T-helper 2 cell treated with Interferon-gamma antibody and Interleukin-4, amounts not matched to agents 100 ng/mL and 5 ng/mL, for 36 hours (primary cell): Measurements from ENCODE around the gene IQGAP3. TPM values are rescaled to one million over a fixed set of nuclear protein-coding genes. Genes with fewer than 3 reads are reported as not detected.

Source experiments
- intact Hi-C: fragments of 100-400 bp; cut with micrococcal nuclease; formaldehyde crosslinking; loops from one replicate; pipeline ENCODE4 v1.15.1; 2023
- total RNA-seq: library from RNA; stranded (reverse); gene quantifications from 2 replicates; pipeline ENCODE4 v1.2.3, GENCODE V29; 2022

Gene IQGAP3
- total RNA-seq, 1 donor from 2014 or later, result 16.4 TPM

DNA sequence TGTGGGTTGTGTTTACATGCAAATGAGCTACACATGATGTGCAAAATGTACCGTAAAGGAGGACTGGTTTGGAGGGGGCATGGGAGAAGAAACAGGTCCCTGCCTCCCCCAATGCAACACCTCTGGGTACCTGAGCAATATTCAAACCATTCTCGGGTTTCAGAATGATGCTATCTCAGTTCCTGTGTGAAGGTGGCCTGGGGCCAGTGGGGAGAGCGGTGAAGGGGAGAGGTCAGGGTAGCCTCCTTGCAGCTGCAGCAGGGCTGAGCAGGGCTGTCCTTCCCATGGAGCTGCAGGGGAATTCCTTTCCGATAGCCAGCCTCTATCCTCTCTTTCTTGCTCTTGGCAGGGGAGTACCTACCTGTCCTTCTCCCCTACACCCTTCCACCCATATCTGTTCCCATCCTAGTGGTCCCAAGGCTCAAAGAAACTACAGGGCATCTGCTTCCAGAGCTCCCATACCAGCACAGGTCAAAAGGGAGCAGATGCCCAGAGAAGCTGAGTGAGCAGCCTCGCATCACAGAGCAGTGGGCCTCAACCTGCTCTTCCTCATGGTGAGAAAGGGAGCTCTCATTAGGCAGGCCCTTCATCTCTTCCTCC, 83.7 kb downstream of the IQGAP3 start:
- intact Hi-C loops, result loop anchor here (1.0 kb wide), 1 partner anchor 12 kb away; the partner anchor contains the start of gene MEF2D

GRCh38 chr1:156487862-156488261, 84.5 kb downstream of the IQGAP3 start:
- intact Hi-C loops, result no loop called here

GRCh38 chr1:156486421-156487344, 85.7 kb downstream of the IQGAP3 start:
- intact Hi-C loops, result no loop called here

- intact Hi-C loops, result no loop called here
Measured at GRCh38 chr1:156485984-156486383, 86.4 kb downstream of the IQGAP3 start.

DNA sequence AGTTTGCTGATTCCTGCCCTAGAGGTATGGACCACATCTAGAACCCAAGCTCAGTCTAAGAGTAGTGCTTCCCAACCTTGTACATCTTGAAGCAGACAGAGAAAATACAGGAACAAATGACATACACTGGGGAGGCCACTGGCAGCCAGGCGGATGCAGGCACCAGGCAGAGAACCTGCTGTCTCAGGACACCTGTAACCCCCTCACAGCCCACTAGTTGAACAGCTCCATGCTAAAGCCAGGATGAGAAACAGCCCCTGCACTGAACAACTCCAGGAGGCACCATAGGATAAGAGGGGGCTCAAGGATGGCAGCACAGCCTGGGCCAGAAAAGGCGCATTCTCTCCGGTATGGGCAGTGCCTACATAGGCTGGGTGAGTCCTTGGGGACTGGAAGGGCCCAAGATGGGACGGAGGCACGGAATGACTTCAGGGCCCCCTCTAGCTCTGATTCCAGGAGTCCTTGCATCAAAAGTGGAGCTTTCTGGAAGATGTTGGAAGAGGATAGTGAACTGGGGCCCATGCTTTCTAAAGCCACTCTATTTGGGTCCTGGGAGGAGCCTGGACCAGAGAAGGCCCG, 87.8 kb downstream of the IQGAP3 start:
- intact Hi-C loops, result no loop called here

- intact Hi-C loops, result no loop called here
Measured at GRCh38 chr1:156483397-156483796, 89.0 kb downstream of the IQGAP3 start.

DNA sequence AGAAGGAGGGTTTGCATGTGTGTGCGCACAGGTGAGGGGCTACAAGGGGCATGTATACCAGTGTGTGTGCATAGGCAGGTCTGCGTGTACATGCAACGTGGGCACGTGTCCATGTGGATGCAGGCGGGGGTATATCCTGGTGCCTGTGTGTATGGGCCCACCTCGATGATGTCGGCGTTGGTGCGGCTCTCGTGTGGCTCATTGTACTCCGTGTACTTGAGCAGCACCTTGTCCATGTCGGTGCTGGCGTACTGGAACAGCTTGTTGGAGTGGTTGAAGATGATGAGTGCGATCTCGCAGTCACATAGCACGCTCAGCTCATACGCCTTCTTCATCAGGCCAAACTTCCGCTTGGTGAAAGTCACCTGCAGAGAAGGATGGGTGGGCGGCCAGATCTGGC, 90.1 kb downstream of the IQGAP3 start:
- intact Hi-C loops, result no loop called here

GRCh38 chr1:156481527-156481926, 90.8 kb downstream of the IQGAP3 start:
- intact Hi-C loops, result loop anchor here (2.0 kb wide), 1 partner anchor 103 kb away; no protein-coding TSS in a partner anchor

GRCh38 chr1:156480411-156481192, 91.8 kb downstream of the IQGAP3 start:
- intact Hi-C loops, result loop anchor here (1.0 to 2.0 kb wide), 4 partner anchors 20 to 129 kb away; partner anchors contain the start of gene MEF2D

DNA sequence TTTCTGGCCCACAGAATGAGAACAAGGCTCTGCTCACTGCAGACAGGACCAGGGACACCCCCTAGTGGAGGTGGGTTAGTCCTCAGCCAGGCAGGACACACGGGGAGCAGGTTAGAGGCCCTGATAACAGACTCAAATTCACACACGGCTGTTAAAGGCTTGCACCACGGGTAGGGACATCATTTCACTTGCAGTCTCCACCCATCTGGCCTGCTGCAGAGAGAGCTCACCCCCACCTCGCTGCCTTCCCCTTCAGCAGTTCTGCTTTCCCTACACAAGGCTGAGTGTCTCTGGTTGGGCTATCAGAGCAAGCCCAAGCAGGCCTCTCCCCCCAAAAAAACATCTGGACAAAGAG, 92.4 kb downstream of the IQGAP3 start:
- intact Hi-C loops, result loop anchor here (1.0 to 2.0 kb wide), 4 partner anchors 20 to 129 kb away; partner anchors contain the start of gene MEF2D

GRCh38 chr1:156479093-156480015, 93.0 kb downstream of the IQGAP3 start:
- intact Hi-C loops, result loop anchor here (1.0 to 2.0 kb wide), 4 partner anchors 21 to 130 kb away; partner anchors contain the start of gene MEF2D

- intact Hi-C loops, result no loop called here
Measured at GRCh38 chr1:156478250-156478627, 94.1 kb downstream of the IQGAP3 start.

DNA sequence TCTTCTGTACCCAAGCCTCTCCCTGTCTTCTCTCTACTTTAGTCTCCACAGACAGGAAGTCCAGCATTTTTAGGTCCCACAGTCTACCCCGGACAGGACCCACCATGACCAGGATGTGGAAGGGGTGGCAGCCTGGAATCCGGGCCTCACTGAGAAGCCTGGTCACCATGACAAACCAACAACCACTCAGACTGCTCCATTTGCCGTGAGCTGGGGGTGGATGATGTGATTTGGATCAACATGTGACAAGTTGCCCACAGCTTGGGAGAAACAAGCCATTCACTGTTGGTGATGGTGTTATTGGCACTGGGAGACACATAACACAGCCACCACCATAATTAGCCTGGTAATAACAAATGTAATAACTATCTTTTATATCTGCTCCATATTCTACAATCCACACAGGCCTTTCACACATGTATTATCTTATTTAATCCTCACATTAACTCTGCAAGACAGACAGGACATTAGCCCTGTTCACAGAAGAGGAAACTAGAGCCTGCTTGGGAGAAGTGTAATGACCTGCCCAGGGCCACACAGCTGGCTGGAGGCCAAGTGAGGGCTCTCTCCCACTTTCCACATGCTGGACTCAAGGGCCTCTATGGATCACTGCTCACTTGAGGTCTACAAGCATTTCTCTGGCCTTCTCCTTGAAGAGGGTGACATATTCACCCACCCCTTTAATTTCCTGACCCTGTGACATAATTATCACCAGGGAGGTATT, 94.7 kb downstream of the IQGAP3 start:
- intact Hi-C loops, result no loop called here

DNA sequence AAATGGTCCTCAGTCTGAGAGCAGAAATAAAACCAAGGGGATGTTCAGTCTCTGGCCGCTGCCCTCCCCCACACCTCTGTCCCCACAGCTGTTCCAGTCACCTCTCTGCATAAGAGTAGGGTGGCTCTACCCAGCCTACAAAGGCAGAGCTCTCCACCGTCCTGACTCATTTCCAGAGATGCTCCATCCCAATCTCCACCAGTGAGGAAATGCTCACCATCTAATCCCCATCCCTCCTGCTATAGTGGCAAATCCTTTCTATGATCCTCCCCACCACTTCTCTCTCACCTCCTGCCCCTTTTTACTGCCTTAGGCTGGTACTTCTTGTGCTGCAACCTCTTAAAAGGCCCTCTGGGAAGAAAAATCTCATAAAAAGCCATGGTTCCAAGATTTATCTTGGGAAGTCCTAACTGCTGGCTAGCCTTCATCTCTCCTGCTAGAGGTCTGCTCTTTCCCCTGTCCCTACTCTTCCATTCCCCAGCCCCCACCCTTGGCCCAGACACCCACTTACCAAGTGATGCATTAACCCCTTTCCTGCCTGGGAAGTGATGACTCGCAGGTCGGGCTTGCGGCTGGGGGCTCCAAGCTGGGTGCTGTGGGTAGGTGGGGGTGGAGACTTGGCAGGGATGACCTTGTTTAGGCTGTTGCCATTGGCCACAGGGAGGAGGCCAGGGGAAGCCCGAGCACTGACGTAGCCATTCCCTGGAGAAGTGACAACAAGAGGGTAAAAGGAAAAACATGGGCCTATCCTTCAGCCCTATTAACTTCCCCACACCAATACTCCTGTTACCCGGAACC, 95.7 kb downstream of the IQGAP3 start:
- intact Hi-C loops, result no loop called here

DNA sequence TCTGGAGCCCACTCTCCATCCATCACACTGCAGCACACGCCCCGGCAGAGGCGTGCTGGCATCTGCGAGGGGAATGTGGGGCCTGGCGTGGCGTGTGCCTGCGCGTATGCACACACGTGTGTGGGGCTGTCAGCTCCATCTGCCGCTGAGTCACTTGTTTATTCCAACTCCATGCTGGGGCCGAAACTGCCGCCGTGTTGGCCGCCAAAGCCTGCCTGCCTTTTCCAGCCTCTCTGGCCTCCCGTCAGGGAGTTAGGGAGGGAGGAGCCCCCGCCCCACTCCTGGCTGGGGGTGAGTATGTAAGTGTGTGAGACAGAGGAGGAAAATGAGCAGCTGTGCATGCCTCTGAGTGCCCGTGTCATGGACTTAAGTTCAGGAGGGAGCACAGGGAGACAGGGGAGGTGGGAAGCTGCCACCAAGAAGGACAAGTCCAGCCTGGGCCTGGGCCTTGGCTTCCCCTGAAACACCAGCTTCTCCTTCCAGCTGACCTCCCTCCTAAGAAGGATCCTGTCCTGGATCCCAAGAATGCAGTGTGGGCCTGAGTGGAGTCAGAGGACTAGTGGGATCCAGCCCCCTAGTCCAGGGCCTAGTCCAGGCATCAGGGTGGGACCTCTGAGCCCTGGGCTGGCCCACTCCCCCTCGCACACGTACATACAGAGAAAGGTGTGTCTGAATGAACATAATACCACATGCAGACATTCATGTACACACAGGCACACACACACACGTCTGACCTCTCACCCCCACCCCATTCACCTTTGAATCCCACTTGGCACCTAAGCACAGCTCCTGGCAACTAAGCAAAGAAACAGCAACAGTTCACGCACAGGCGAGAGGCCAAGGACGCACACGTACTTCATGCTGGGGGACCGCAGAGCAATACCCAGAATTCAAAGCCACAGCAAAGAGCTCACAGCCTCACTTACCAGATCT, 96.5 kb downstream of the IQGAP3 start:
- intact Hi-C loops, result no loop called here
